Gastrocnemius medialis (tissue), 4 donors: ENCODE data around the gene SLCO4A1. TPM values are rescaled to one million over a fixed set of nuclear protein-coding genes. Genes with fewer than 3 reads are reported as not detected.

ENCODE experiments used
- ATAC-seq, 2 donors: fragments of 150-250 bp; one replicate each; pipeline ENCODE4 v1.9.1; 2016
- DNase-seq, 2 donors: peaks; one replicate each; pipeline ENCODE4 v3.0.0-alpha.2; 2019
- H3K27ac ChIP-seq, 4 donors: fragments of 200-600 bp; sonication (generic); 1 replicate in 1 of 4; 2 replicates in 3 of 4; pipeline ENCODE4 v1.5.1; 2016 to 2018; ENCODE audit warnings: mild to moderate bottlenecking in 2 of 4, moderate library complexity in 1 of 4
- H3K27me3 ChIP-seq, 3 donors: fragments of 200-600 bp; sonication (generic) in 2 of 3; 1 replicate in 1 of 3; 2 replicates in 2 of 3; pipeline versions ENCODE4 v1.5.1 to v1.6.0; 2016 to 2019; ENCODE audit warnings: mild to moderate bottlenecking in 1 of 3, moderate library complexity in 1 of 3
- H3K36me3 ChIP-seq, 2 donors: fragments of 200-600 bp; sonication (generic) in 1 of 2; one replicate each; pipeline ENCODE4 v1.5.1; 2017 to 2018
- H3K4me1 ChIP-seq, 2 donors: fragments of 200-600 bp; sonication (generic) in 1 of 2; one replicate each; pipeline ENCODE4 v1.5.1; 2016 to 2017; ENCODE audit warnings: mild to moderate bottlenecking in 2 of 2
- H3K4me3 ChIP-seq, 4 donors: fragments of 200-600 bp; sonication (generic) in 3 of 4; 1 replicate in 1 of 4; 2 replicates in 3 of 4; pipeline ENCODE4 v1.5.1; 2016 to 2019; ENCODE audit warnings: mild to moderate bottlenecking in 2 of 4
- H3K9me3 ChIP-seq, 3 donors: fragments of 200-600 bp; sonication (generic) in 2 of 3; 1 replicate in 1 of 3; 2 replicates in 2 of 3; pipeline ENCODE4 v1.5.1; 2016 to 2019
- POLR2A ChIP-seq, 2 donors: fragments of 450-650 bp; IDR thresholded peaks; one replicate each; pipeline ENCODE4 v1.6.1; 2017; ENCODE audit warnings: antibody characterized with exemption in 2 of 2, mild to moderate bottlenecking in 2 of 2, moderate library complexity in 2 of 2
- in situ Hi-C, 4 donors: fragments of 200-750 bp; cut with MboI; loops; one replicate each; pipeline versions ENCODE4 v1.15.0 to v1.8.0; 2017; ENCODE audit warnings: low sequenced_read_pairs in 4 of 4
- intact Hi-C: fragments of 100-400 bp; cut with DNase I; formaldehyde crosslinking; loops from one replicate; pipeline ENCODE4 v1.15.1; 2023; ENCODE audit warnings: low total_unique reads
- total RNA-seq, 4 donors: library from RNA; depleted of rRNA; stranded (reverse); fragments of >200 nt; gene quantifications; one replicate each; pipeline versions ENCODE4 v1.1.0 to v1.2.3, GENCODE V29; 2016
- TF ChIP-seq, protein P1 (sequence below), 5 experiments: fragments of 450-650 bp in 3 of 5; fragments of 200-600 bp in 2 of 5; sonication (generic) in 2 of 5; IDR thresholded peaks in 4 of 5; conservative IDR thresholded peaks in 1 of 5; 1 replicate in 4 of 5; 2 replicates in 1 of 5; pipeline ENCODE4 v1.5.1; 2016 to 2019; ENCODE audit warnings: antibody characterized with exemption in 5 of 5, mild to moderate bottlenecking in 3 of 5, moderate library complexity in 3 of 5

Gene SLCO4A1
- total RNA-seq, 4 donors from 2014 or later = 20.4 to 26.9 (median 21.8) TPM

DNA sequence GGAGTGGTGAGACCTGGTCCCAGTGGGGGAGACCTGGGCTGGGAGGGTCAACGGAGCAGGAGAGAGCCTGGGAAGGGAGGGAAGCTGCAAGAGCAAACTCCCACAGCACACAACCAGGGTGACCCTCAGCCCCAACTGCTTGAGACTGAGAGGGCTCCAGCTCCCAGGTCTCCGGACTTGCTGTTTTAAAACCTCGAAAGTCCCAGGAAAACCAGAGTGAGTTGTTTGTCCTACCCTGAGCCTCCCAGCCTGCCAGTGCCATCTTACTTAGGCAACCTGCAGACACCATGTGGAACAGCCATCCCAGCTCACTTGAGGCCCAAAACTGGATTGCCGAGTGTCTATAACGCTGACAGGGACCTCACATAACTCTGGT is 61.5 kb downstream of the SLCO4A1 start:
- Histone ChIP-seq H3K9me3 (no peaks in the 10 kb centered on the region), H3K27me3 (peaks cover 22 to 36% (median 32%) of the 10 kb centered on the region in 3 donors), H3K27ac (peak overlapping the region in 1 of 4 donors; percentile 18), H3K4me3 (no peak overlapping the region), H3K4me1 (no peaks in the 10 kb centered on the region), H3K36me3 (no peaks in the 10 kb centered on the region)
- no peak for DNase-seq
- intact Hi-C loops = no loop called here
- no peak for ATAC-seq
- TF ChIP-seq, protein P1, sequence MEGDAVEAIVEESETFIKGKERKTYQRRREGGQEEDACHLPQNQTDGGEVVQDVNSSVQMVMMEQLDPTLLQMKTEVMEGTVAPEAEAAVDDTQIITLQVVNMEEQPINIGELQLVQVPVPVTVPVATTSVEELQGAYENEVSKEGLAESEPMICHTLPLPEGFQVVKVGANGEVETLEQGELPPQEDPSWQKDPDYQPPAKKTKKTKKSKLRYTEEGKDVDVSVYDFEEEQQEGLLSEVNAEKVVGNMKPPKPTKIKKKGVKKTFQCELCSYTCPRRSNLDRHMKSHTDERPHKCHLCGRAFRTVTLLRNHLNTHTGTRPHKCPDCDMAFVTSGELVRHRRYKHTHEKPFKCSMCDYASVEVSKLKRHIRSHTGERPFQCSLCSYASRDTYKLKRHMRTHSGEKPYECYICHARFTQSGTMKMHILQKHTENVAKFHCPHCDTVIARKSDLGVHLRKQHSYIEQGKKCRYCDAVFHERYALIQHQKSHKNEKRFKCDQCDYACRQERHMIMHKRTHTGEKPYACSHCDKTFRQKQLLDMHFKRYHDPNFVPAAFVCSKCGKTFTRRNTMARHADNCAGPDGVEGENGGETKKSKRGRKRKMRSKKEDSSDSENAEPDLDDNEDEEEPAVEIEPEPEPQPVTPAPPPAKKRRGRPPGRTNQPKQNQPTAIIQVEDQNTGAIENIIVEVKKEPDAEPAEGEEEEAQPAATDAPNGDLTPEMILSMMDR (IDR thresholded peaks at IDR 0.05 in 4 of 5, conservative IDR thresholded peaks at IDR 0.05 in 1 of 5) = no peak
- no peak for TF ChIP-seq POLR2A (IDR thresholded peaks at IDR 0.05)
- in situ Hi-C loops = no loop called here

DNA sequence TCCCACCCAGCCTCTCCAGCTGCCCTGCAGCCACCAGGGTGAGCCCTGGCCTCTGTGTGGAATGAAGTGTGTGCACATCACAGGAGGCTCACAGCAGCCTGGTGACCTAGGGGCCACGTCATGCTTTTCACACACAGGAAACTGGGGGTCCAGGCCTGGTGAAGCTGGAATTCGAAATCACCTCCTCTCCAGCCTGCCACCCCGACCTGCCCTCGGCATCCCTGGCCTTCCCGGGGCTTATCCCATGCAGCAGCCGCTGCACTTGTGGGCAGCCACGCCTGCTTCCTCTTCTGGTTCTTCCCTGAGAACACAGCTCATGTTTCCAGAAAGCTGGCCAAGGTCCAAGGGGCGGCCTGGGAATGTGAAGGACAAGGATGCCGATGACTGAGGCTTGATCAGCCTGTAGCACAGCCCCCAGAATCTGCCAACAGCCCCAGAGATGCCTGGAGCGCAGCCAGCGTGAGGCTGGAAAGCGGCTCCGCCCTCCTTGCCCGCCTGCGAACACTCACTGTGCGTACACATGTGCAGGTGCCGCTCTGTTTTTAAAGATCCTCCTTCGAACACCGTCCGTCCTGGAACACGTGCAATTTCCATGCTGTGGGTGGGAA is 62.1 kb downstream of the SLCO4A1 start:
- Histone ChIP-seq H3K4me3 (no peak overlapping the region), H3K36me3 (no peaks in the 10 kb centered on the region), H3K27me3 (peaks cover 27 to 38% (median 38%) of the 10 kb centered on the region in 3 donors), H3K4me1 (no peaks in the 10 kb centered on the region), H3K9me3 (no peaks in the 10 kb centered on the region), H3K27ac (peak overlapping the region in 1 of 4 donors; percentile 18)
- in situ Hi-C loops (no loop called here), intact Hi-C loops (no loop called here)
- DNase-seq (peak; percentile 31 to 48), ATAC-seq (peak; percentile 58 to 59)
- TF ChIP-seq POLR2A (IDR thresholded peaks at IDR 0.05) = no peak
- TF ChIP-seq, protein P1 (IDR thresholded peaks at IDR 0.05 in 4 of 5, conservative IDR thresholded peaks at IDR 0.05 in 1 of 5) = no peak

DNA sequence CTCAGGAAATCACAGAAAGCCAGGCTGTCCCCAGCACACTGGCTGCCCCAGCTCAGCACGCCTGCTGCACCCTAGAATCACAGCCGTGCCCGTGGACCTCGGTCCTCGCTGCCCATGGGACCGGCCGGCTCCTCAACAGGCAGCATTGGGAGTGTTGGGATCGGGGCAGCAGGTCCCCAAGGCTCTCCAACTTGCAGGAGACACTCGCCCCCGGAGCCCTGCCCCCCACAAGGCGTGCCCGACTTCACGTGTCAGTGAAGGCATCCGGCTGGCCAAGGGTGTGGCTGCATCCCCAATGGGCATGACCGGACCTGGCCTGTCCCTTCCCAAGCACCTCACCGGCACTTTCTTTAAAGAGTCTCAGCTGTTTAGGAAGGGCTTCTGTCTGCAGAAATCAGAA is 63.3 kb downstream of the SLCO4A1 start:
- Histone ChIP-seq H3K36me3 (no peaks in the 10 kb centered on the region), H3K27ac (no peak overlapping the region), H3K27me3 (peaks cover 39 to 50% (median 50%) of the 10 kb centered on the region in 3 donors), H3K9me3 (no peaks in the 10 kb centered on the region), H3K4me1 (no peaks in the 10 kb centered on the region), H3K4me3 (no peak overlapping the region)
- in situ Hi-C loops (no loop called here), intact Hi-C loops (no loop called here)
- TF ChIP-seq, protein P1 (IDR thresholded peaks at IDR 0.05 in 4 of 5, conservative IDR thresholded peaks at IDR 0.05 in 1 of 5) = no peak
- TF ChIP-seq POLR2A (IDR thresholded peaks at IDR 0.05) = no peak
- ATAC-seq (no peak), DNase-seq (no peak)

DNA sequence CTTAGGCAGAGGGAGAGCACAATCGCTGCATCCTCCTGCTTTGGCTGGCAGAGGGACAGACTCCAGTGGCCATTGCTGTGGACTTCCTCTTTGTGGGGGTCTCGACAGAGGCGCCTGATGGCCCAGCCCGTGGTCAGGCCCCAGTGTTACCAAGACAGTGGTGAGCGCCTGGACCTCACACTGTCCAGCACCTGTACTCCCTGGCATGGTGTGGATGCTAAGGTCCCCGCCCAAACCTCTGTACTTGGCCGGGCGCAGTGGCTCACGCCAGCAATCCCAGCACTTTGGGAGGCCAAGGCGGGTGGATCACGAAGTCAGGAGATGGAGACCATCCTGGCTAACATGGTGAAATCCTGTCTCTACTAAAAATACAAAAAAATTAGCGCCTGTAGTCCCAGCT is 64.0 kb downstream of the SLCO4A1 start:
- Histone ChIP-seq H3K9me3 (no peaks in the 10 kb centered on the region), H3K27me3 (peaks cover 46 to 57% (median 57%) of the 10 kb centered on the region in 3 donors), H3K4me3 (no peak overlapping the region), H3K36me3 (no peaks in the 10 kb centered on the region), H3K27ac (no peak overlapping the region), H3K4me1 (no peaks in the 10 kb centered on the region)
- TF ChIP-seq POLR2A (IDR thresholded peaks at IDR 0.05) = no peak
- TF ChIP-seq, protein P1 (IDR thresholded peaks at IDR 0.05 in 4 of 5, conservative IDR thresholded peaks at IDR 0.05 in 1 of 5) = no peak
- in situ Hi-C loops = no loop called here
- ATAC-seq (no peak), DNase-seq (no peak)
- intact Hi-C loops = no loop called here

DNA sequence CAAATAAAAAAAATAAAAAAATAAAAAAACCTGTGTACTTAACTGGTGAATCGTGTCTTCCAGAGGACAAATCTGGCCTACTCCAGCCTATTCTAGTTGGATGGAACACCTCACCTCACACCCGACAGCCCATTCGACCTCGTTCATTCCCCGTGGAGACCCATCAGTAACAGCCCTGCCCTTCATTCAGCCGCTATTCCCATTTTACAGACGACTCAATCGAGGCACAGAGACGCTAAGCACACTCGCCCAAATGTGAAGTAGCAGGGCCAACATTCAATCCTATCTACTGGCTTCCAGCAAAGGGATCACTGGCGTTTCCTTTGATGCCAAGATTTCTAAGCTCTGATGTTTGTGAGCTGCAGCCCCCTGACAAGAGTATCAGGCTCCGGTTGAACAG is 64.6 kb downstream of the SLCO4A1 start:
- H3K4me1 ChIP-seq = no peaks in the 10 kb centered on the region
- TF ChIP-seq POLR2A (IDR thresholded peaks at IDR 0.05) = no peak
- TF ChIP-seq, protein P1 (IDR thresholded peaks at IDR 0.05 in 4 of 5, conservative IDR thresholded peaks at IDR 0.05 in 1 of 5) = no peak
- ATAC-seq (no peak), DNase-seq (no peak)
- peaks cover 52 to 63% (median 62%) of the 10 kb centered on the region in 3 donors for H3K27me3 ChIP-seq
- no peaks in the 10 kb centered on the region for H3K9me3 ChIP-seq
- in situ Hi-C loops (no loop called here), intact Hi-C loops (no loop called here)
- no peak overlapping the region for H3K4me3 ChIP-seq
- H3K27ac ChIP-seq = no peak overlapping the region
- H3K36me3 ChIP-seq = no peaks in the 10 kb centered on the region
